ENCODE data around the gene KLHDC2.

DNA sequence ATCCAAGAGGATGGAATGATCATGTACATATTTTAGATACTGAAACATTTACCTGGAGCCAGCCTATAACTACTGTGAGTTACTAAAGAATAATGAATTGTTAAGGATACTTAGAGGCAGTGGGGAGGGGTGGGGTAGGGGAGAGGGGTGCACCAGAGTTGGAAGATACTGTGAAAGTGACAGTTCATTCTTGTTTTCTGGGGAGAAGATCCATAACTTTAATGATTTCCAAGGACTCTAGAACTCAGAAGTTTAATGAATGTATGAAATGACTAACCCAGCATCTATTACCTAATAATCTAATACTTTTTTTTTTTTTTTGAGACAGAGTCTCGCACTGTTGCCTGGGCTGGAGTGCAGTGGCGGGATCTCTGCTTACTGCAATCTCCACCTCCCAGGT, 10.5 kb downstream of the KLHDC2 start:
- TF ChIP-seq CTCF (optimal IDR thresholded peaks at IDR 0.05 in 1 of 3, IDR thresholded peaks at IDR 0.05 in 1 of 3, conservative IDR thresholded peaks at IDR 0.05 in 1 of 3; ENCODE audit: extremely low read depth in 1 of 3, insufficient read depth in 2 of 3, low read length in 3 of 3) = no peak
- TF ChIP-seq EZH2 (IDR thresholded peaks at IDR 0.05; ENCODE audit: low read length) = no peak
